ENCODE results near the gene CNOT3. TPM values are rescaled to one million over a fixed set of nuclear protein-coding genes. Genes with fewer than 3 reads are reported as not detected.

CNOT3 gene
- total and polyA plus RNA-seq, 2 of the 13 experiments (the other 11 are each of a cell fraction or from before 2014, with no cell fraction given): 4.3 to 5.8 TPM

DNA sequence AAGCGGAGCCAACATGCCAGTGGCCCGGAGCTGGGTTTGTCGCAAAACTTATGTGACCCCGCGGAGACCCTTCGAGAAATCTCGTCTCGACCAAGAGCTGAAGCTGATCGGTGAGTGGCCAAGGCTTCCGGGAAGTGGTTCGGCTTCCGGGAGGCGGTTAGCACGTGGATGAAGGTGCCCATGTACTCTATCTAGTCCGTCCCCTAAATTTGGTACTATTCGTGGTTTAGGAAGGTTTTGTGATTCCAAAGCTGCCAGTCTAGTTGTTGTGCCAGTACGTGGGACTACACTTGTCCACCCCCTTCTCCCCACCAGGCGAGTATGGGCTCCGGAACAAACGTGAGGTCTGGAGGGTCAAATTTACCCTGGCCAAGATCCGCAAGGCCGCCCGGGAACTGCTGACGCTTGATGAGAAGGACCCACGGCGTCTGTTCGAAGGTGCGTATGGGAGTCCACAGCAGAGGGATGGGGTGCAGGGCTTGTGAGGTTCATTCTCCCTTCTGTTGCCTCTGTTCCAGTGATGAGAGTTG lies 63.7 kb downstream of the CNOT3 start:
- Histone ChIP-seq H3K27ac (ENCODE audit: extremely low read length, insufficient read depth, low read length) (peak overlapping the region; percentile 91), H3K79me2 (ENCODE audit: insufficient read depth, low read length) (peaks cover 54% of the 10 kb centered on the region), H3K27me3 (ENCODE audit: control insufficient read depth in 1 of 2, insufficient read depth in 2 of 2, low read length in 2 of 2) (no peaks in the 10 kb centered on the region; a peak in 1 of 5 replicates), H3K9ac (ENCODE audit: insufficient read depth, low read depth, low read length) (peak overlapping the region; percentile 96), H3K36me3 (replicated peaks in 1 of 2; ENCODE audit: control insufficient read depth in 1 of 2, insufficient read depth in 2 of 2, low read length in 2 of 2) (peaks cover 11 to 53% of the 10 kb centered on the region in 2 experiments), H2AFZ (ENCODE audit: low read length) (no peak overlapping the region), H4K20me1 (ENCODE audit: insufficient read depth, low read length) (peaks cover 55% of the 10 kb centered on the region), H3K4me3 (replicated peaks in 1 of 3; ENCODE audit: insufficient read depth in 1 of 3, low read depth in 2 of 3, low read length in 3 of 3) (peak overlapping the region; percentile 61 to 83 (median 72)), H3K4me2 (ENCODE audit: low read depth, low read length) (peak overlapping the region; percentile 87), H3K9me3 (ENCODE audit: low read length) (no peaks in the 10 kb centered on the region), H3K4me1 (ENCODE audit: insufficient read depth, low read length) (peaks cover 55% of the 10 kb centered on the region)
- DNase-seq (ENCODE audit: low spot score) (no peak), ATAC-seq (no peak), FAIRE-seq (no peak)
- intact Hi-C loops (cut with micrococcal nuclease; ENCODE audit: unreplicated experiment) (loop anchor here (5.0 kb wide), 1 partner anchor 64 kb away; the partner anchor contains the start of gene CNOT3), in situ Hi-C loops (cut with HindIII; ENCODE audit: extremely low pct_ligation_motif_present, low pct_unique_long_range_greater_than_20kb) (no loop called here)
- POLR2A ChIA-PET: interaction anchor here (0.6 to 8.7 kb wide), 13 partner anchors 8 to 337 kb away, joined by 3 to 306 read pairs (median 5); partner anchors contain the start of genes CNOT3, LENG1, LILRB5 and MBOAT7
- TSS peak; percentile 74 for BruUV-seq (replicated peaks)
- under 1% methylated on average over 16 of the region's 28 CpGs for WGBS (ENCODE audit: low lambda C conversion rate)
- CTCF ChIA-PET (ENCODE audit: low intra/inter-chr PET ratio, low total read pairs): no interaction called here
- TF ChIP-seq ZC3H13 (CRISPR knock-in tag; IDR thresholded peaks at IDR 0.05) (peak; percentile 39; the same call in 1 of the 2 replicates), ISL2 (CRISPR knock-in tag; IDR thresholded peaks at IDR 0.05) (0 out of 2 replicates have a peak, but pooled peaks have one; percentile 6), KDM5A (IDR thresholded peaks at IDR 0.05; ENCODE audit: borderline replicate concordance, low read length) (0 out of 2 replicates have a peak, but pooled peaks have one; percentile 54), ZNF724P (CRISPR knock-in tag; IDR thresholded peaks at IDR 0.05; ENCODE audit: borderline replicate concordance) (0 out of 2 replicates have a peak, but pooled peaks have one; percentile 10), ARNTL (CRISPR knock-in tag; IDR thresholded peaks at IDR 0.05) (no peak), MTF1 (CRISPR knock-in tag; IDR thresholded peaks at IDR 0.05) (no peak), NRL (CRISPR knock-in tag; IDR thresholded peaks at IDR 0.05; ENCODE audit: borderline replicate concordance) (peak; percentile 5; the same call in 1 of the 2 replicates), ZBTB20 (CRISPR knock-in tag; IDR thresholded peaks at IDR 0.05; ENCODE audit: borderline replicate concordance, low read depth) (peak; percentile 70; the same call in 1 of the 2 replicates), MEIS1 (CRISPR knock-in tag; IDR thresholded peaks at IDR 0.05; ENCODE audit: borderline replicate concordance) (no peak; the same call in 1 of the 2 replicates), ZNF329 (CRISPR knock-in tag; IDR thresholded peaks at IDR 0.05; ENCODE audit: low read depth) (0 out of 2 replicates have a peak, but pooled peaks have one; percentile 14), SNAI1 (CRISPR knock-in tag; IDR thresholded peaks at IDR 0.05; ENCODE audit: borderline replicate concordance) (no peak; the same call in 1 of the 2 replicates), ZNF30 (CRISPR knock-in tag; IDR thresholded peaks at IDR 0.05) (peak; percentile 72; the same call in 1 of the 2 replicates), CENPX (CRISPR knock-in tag; IDR thresholded peaks at IDR 0.05) (no peak), ZNF383 (CRISPR knock-in tag; IDR thresholded peaks at IDR 0.05; ENCODE audit: borderline replicate concordance) (no peak), RFX5 (IDR thresholded peaks at IDR 0.05; ENCODE audit: low read depth, low read length) (peak; percentile 49)
- TF ChIP-seq, protein P1, sequence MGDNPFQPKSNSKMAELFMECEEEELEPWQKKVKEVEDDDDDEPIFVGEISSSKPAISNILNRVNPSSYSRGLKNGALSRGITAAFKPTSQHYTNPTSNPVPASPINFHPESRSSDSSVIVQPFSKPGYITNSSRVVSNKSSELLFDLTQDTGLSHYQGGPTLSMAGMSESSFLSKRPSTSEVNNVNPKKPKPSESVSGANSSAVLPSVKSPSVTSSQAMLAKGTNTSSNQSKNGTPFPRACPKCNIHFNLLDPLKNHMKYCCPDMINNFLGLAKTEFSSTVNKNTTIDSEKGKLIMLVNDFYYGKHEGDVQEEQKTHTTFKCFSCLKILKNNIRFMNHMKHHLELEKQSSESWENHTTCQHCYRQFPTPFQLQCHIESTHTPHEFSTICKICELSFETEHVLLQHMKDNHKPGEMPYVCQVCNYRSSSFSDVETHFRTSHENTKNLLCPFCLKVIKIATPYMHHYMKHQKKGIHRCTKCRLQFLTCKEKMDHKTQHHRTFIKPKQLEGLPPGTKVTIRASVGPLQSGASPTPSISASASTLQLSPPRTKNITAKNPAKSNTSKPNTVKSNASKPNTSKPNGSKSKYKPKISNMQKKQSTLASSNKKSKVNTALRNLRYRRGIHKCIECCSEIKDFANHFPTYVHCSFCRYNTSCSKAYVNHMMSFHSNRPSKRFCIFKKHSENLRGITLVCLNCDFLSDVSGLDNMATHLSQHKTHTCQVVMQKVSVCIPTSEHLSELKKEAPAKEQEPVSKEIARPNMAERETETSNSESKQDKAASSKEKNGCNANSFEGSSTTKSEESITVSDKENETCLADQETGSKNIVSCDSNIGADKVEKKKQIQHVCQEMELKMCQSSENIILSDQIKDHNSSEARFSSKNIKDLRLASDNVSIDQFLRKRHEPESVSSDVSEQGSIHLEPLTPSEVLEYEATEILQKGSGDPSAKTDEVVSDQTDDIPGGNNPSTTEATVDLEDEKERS (CRISPR knock-in tag; IDR thresholded peaks at IDR 0.05): 0 out of 2 replicates have a peak, but pooled peaks have one; percentile 62
- TF ChIP-seq, protein P2, sequence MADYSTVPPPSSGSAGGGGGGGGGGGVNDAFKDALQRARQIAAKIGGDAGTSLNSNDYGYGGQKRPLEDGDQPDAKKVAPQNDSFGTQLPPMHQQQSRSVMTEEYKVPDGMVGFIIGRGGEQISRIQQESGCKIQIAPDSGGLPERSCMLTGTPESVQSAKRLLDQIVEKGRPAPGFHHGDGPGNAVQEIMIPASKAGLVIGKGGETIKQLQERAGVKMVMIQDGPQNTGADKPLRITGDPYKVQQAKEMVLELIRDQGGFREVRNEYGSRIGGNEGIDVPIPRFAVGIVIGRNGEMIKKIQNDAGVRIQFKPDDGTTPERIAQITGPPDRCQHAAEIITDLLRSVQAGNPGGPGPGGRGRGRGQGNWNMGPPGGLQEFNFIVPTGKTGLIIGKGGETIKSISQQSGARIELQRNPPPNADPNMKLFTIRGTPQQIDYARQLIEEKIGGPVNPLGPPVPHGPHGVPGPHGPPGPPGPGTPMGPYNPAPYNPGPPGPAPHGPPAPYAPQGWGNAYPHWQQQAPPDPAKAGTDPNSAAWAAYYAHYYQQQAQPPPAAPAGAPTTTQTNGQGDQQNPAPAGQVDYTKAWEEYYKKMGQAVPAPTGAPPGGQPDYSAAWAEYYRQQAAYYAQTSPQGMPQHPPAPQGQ (CRISPR knock-in tag; IDR thresholded peaks at IDR 0.05; ENCODE audit: borderline replicate concordance): 0 out of 2 replicates have a peak, but pooled peaks have one; percentile 1
- TF ChIP-seq, protein P3, sequence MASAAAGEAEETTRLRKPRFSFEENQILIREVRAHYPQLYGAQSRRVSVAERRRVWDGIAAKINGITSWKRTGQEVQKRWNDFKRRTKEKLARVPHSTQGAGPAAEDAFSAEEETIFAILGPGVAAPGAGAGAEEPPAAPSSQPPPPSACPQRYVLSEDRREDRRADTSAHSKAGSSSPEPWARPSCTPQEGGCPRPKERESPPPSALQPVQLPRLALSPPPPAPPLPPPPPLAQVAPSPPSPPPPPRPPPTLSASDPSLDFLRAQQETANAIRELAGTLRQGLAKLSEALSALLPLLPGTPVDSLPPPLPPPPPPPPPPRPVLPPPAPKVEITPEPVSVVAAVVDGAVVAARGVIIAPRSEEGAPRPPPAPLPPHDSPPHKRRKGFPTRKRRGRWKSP (CRISPR knock-in tag; IDR thresholded peaks at IDR 0.05): no peak

All from HepG2 (cell line).